D341Med (cell line): ENCODE measurements around the gene MEG3.
A peak's percentile ranks its signal among the peaks of the same experiment; 100 is the strongest.

ENCODE experiments used
- DNase-seq: peaks from one replicate; pipeline ENCODE4 v3.0.0; 2012; ENCODE audit warnings: low spot score

The MEG3 gene

GRCh38 chr14:100898465-100898864, 72.5 kb downstream of the MEG3 start:
- DNase-seq: peak; percentile 16

GRCh38 chr14:100898935-100899883, 73.3 kb downstream of the MEG3 start:
- DNase-seq: peak; percentile 24

GRCh38 chr14:100899884-100900771, 74.2 kb downstream of the MEG3 start:
- DNase-seq: no peak

GRCh38 chr14:100900837-100901390, 75.0 kb downstream of the MEG3 start:
- no peak for DNase-seq

GRCh38 chr14:100901391-100902183, 75.7 kb downstream of the MEG3 start:
- DNase-seq: no peak

- DNase-seq: no peak
Observed at GRCh38 chr14:100902295-100903133, 76.6 kb downstream of the MEG3 start.

- DNase-seq: no peak
Observed at GRCh38 chr14:100903134-100903468, 77.2 kb downstream of the MEG3 start.

GRCh38 chr14:100903672-100904185, 77.8 kb downstream of the MEG3 start, which contains the start of gene RTL1:
TSS of gene RTL1 (minus strand) at chr14:100903722. CDS start at chr14:100884788, 18,934 bp downstream.
- no peak for DNase-seq

- DNase-seq: no peak
Observed at GRCh38 chr14:100904307-100905087, 78.6 kb downstream of the MEG3 start.

GRCh38 chr14:100905166-100905565, 79.2 kb downstream of the MEG3 start:
- DNase-seq: no peak

- no peak for DNase-seq
Observed at GRCh38 chr14:100906420-100906819, 80.5 kb downstream of the MEG3 start.

- DNase-seq: no peak
Observed at GRCh38 chr14:100907240-100907639, 81.3 kb downstream of the MEG3 start.

- DNase-seq: no peak
Observed at GRCh38 chr14:100909439-100909838, 83.5 kb downstream of the MEG3 start.
